ENCODE results near the gene COLQ. TPM values are rescaled to one million over a fixed set of nuclear protein-coding genes. Genes with fewer than 3 reads are reported as not detected.

COLQ gene
- total RNA-seq, 1 donor from 2014 or later = 1.2 TPM

DNA sequence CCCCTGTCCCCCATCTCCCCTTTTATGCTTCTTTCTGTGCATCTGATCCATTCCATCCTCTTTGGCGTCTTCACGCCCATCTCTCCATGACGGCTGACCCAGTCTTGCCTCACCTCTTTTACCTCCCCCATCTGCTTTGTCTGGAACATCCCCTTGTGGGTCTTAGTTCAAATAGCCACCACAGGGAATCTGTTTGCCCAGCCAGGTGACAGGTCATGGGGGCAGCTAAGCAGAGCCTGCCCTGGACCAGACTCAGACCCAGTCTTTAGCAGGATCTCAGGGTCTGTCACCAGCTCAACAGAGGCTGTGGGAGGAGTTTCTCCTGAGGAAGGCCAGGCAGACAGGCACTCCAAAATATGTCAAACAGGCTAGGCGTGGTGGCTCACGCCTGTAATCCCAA lies 28.1 kb downstream of the COLQ start:
- Mint-ChIP-seq H3K9me3 (no peaks in the 10 kb centered on the region), H3K4me3 (no peak overlapping the region), H3K27me3 (no peaks in the 10 kb centered on the region), H3K4me1 (no peaks in the 10 kb centered on the region), H3K27ac (no peak overlapping the region), H3K36me3 (ENCODE audit: low read depth) (no peaks in the 10 kb centered on the region)
- DNase-seq (no peak), ATAC-seq (ENCODE audit: low read depth) (no peak)
- intact Hi-C loops (cut with micrococcal nuclease) = no loop called here
- POLR2A ChIA-PET = no interaction called here
- TF ChIP-seq, protein P1, sequence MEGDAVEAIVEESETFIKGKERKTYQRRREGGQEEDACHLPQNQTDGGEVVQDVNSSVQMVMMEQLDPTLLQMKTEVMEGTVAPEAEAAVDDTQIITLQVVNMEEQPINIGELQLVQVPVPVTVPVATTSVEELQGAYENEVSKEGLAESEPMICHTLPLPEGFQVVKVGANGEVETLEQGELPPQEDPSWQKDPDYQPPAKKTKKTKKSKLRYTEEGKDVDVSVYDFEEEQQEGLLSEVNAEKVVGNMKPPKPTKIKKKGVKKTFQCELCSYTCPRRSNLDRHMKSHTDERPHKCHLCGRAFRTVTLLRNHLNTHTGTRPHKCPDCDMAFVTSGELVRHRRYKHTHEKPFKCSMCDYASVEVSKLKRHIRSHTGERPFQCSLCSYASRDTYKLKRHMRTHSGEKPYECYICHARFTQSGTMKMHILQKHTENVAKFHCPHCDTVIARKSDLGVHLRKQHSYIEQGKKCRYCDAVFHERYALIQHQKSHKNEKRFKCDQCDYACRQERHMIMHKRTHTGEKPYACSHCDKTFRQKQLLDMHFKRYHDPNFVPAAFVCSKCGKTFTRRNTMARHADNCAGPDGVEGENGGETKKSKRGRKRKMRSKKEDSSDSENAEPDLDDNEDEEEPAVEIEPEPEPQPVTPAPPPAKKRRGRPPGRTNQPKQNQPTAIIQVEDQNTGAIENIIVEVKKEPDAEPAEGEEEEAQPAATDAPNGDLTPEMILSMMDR (IDR thresholded peaks at IDR 0.05) = no peak
- CTCF ChIA-PET = no interaction called here

DNA sequence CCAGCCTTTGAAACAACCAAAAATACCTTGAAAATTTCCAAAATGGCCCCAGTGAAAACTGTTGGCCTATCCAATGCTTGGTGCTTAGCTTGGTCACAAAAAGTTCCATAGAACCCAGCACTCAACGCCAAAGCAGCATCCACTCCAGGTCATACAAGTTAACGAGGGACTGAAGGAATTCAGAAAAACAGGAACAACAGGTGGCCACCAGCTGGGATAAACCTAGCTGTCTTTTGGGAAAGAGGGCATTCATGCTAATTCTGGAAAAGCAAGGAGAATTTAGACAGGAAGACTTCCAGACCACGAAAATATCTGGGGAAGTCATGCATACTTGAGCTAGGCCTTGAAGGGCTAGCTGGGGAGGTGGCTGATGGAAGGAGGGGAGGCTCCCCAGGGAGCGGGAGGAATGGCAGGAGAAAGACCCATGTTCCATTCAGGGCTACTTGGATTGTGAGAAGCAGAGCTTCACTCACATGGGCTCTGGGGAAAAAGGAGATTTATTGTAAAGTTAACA lies 28.6 kb downstream of the COLQ start:
- DNase-seq = no peak
- Mint-ChIP-seq H3K9me3 (no peaks in the 10 kb centered on the region), H3K27me3 (no peaks in the 10 kb centered on the region), H3K36me3 (ENCODE audit: low read depth) (no peaks in the 10 kb centered on the region), H3K4me1 (no peaks in the 10 kb centered on the region), H3K4me3 (no peak overlapping the region), H3K27ac (no peak overlapping the region)
- TF ChIP-seq, protein P1 (IDR thresholded peaks at IDR 0.05) = no peak
- ChIA-PET POLR2A (no interaction called here), CTCF (no interaction called here)
- ATAC-seq (ENCODE audit: low read depth) = no peak
- intact Hi-C loops (cut with micrococcal nuclease) = no loop called here

DNA sequence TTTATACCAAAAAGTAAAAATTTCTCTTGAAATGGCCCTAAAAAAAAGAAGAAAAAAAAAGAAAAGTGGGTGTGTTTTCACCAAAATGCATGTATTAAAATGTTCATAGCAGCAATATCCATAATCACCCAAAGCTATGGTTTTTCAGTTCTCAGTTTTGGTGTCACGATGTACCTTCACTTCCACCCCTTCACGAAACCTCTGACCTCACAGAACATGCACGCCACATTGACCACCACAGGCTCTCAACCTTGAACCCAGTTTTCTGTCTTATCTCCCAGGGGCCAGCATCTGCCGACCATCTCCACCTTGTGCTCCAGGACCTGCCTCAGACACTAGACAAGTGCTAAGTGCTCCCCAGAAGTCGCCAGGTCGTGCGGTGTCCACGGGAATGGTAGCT lies 30.4 kb downstream of the COLQ start:
- Mint-ChIP-seq H3K27me3 (peaks cover 2% of the 10 kb centered on the region), H3K27ac (no peak overlapping the region), H3K4me3 (no peak overlapping the region), H3K9me3 (no peaks in the 10 kb centered on the region), H3K36me3 (ENCODE audit: low read depth) (no peaks in the 10 kb centered on the region), H3K4me1 (no peaks in the 10 kb centered on the region)
- TF ChIP-seq, protein P1 (IDR thresholded peaks at IDR 0.05) = no peak
- no peak for ATAC-seq (ENCODE audit: low read depth)
- CTCF ChIA-PET = no interaction called here
- no peak for DNase-seq
- intact Hi-C loops (cut with micrococcal nuclease) = no loop called here
- POLR2A ChIA-PET = no interaction called here

DNA sequence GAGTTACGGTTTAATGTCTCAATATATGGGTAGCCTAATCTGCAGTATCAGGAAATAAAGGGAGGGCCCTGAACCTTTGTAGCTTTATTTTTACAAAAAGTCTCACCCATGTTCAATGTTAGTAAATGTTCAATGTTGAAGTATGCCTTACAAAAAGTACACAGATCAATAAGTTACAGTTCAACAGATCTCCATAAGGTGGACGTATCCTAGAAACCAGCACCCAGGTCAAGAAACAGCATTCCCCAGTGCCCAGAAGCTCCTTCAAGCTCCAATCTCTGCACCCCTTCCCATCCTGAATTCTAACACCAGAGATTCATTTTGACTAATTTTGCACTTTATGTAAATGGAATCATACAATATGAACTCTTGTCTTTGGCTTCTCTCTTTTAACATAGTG lies 31.3 kb downstream of the COLQ start:
- no peaks in the 10 kb centered on the region for H3K9me3 Mint-ChIP-seq
- no peak for ATAC-seq (ENCODE audit: low read depth)
- TF ChIP-seq, protein P1 (IDR thresholded peaks at IDR 0.05) = no peak
- no peak overlapping the region for H3K27ac Mint-ChIP-seq
- POLR2A ChIA-PET = no interaction called here
- H3K4me1 Mint-ChIP-seq = no peaks in the 10 kb centered on the region
- no peak overlapping the region for H3K4me3 Mint-ChIP-seq
- H3K27me3 Mint-ChIP-seq = peaks cover 2% of the 10 kb centered on the region
- no peak for DNase-seq
- H3K36me3 Mint-ChIP-seq (ENCODE audit: low read depth) = no peaks in the 10 kb centered on the region
- intact Hi-C loops (cut with micrococcal nuclease) = no loop called here
- CTCF ChIA-PET = no interaction called here

DNA sequence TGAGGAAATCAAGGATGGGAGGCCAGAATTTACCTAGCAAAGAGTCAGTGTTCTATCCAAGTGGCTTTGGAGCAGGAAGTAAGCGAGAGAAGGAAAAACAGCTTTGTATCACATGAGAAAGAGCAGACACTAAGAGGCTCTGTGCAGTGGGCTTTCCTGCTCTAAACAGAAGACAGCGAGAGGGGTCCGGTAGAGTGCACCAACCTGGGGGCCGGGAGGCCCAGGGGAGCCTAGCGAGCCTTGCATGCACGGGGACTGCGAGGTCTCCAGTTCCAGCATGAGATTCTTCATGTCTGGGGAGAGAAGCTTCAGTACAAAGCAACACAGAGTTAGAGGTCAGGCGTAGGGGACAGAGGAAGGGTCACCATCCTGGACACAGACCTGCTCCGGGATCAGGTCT lies 33.5 kb downstream of the COLQ start:
- ChIA-PET CTCF (no interaction called here), POLR2A (no interaction called here)
- TF ChIP-seq, protein P1 (IDR thresholded peaks at IDR 0.05) = no peak
- DNase-seq (no peak), ATAC-seq (ENCODE audit: low read depth) (no peak)
- no peak overlapping the region for H3K4me3 Mint-ChIP-seq
- no peaks in the 10 kb centered on the region for H3K36me3 Mint-ChIP-seq (ENCODE audit: low read depth)
- no peaks in the 10 kb centered on the region for H3K4me1 Mint-ChIP-seq
- intact Hi-C loops (cut with micrococcal nuclease) = no loop called here
- H3K27ac Mint-ChIP-seq = no peak overlapping the region
- no peaks in the 10 kb centered on the region for H3K9me3 Mint-ChIP-seq
- peaks cover 5% of the 10 kb centered on the region for H3K27me3 Mint-ChIP-seq

Data from activated B cell treated with CpG ODN at 0.5 μM for 24 hours (primary cell).